Esophagus squamous epithelium (tissue), 4 donors: ENCODE results near the gene DOCK2.

ENCODE experiments used
- CTCF ChIP-seq, 6 experiments: fragments of 450-650 bp in 4 of 6; fragments of 200-600 bp in 2 of 6; sonication (generic) in 2 of 6; IDR thresholded peaks; one replicate each; pipeline ENCODE4 v1.5.1; 2016 to 2019; ENCODE audit warnings: antibody characterized with exemption in 6 of 6, mild to moderate bottlenecking in 4 of 6, moderate library complexity in 4 of 6
- POLR2A ChIP-seq, 4 donors: fragments of 450-650 bp; IDR thresholded peaks; one replicate each; pipeline ENCODE4 v1.6.1; 2017; ENCODE audit warnings: antibody characterized with exemption in 4 of 4, mild to moderate bottlenecking in 4 of 4, moderate library complexity in 3 of 4

GRCh38 chr5:169811023-169811422 is 173.9 kb downstream of the DOCK2 start:
- TF ChIP-seq CTCF (IDR thresholded peaks at IDR 0.05): no peak
- TF ChIP-seq POLR2A (IDR thresholded peaks at IDR 0.05): no peak
